HCT116 (cell line): ENCODE data around the gene KNOP1.

Experiments
- CEBPB ChIP-seq: IDR thresholded peaks from 2 replicates; pipeline ENCODE4 v1.6.1; 2012; ENCODE audit warnings: low read depth
- CTCF ChIP-seq, 3 experiments: fragments of 200-600 bp in 1 of 3; sonication (generic) in 1 of 3; IDR thresholded peaks in 2 of 3; conservative IDR thresholded peaks in 1 of 3; 2 replicates each; pipeline ENCODE4 v1.5.1; 2012 to 2017; ENCODE audit warnings: low read depth in 2 of 3, low read length in 2 of 3, antibody characterized with exemption in 1 of 3, borderline replicate concordance in 1 of 3, control low read depth in 1 of 3, mild to moderate bottlenecking in 1 of 3, mixed read lengths in 1 of 3, mixed run types in 1 of 3, moderate library complexity in 1 of 3; ENCODE audit not compliant: insufficient read depth in 1 of 3
- EZH2phosphoT487 ChIP-seq: fragments of 200-600 bp; IDR thresholded peaks from 2 replicates; pipeline ENCODE4 v1.6.1; 2018; ENCODE audit warnings: antibody characterized with exemption, borderline replicate concordance
- POLR2A ChIP-seq: IDR thresholded peaks from 2 replicates; pipeline ENCODE4 v1.7.0; 2011; ENCODE audit warnings: borderline replicate concordance; ENCODE audit not compliant: insufficient read depth, insufficient read length; ENCODE audit errors: extremely low read depth
- RAD21 ChIP-seq: IDR thresholded peaks from 2 replicates; pipeline ENCODE4 v1.6.1; 2012; ENCODE audit warnings: low read depth, mild to moderate bottlenecking
- REST ChIP-seq: IDR thresholded peaks from 2 replicates; pipeline ENCODE4 v1.6.1; 2012; ENCODE audit warnings: low read depth
- SIN3A ChIP-seq: IDR thresholded peaks from 2 replicates; pipeline ENCODE4 v1.6.1; 2012; ENCODE audit warnings: low read depth
- SP1 ChIP-seq: IDR thresholded peaks from 2 replicates; pipeline ENCODE4 v1.6.1; 2012; ENCODE audit warnings: low read depth
- TCF7L2 ChIP-seq: IDR thresholded peaks from 2 replicates; pipeline ENCODE4 v1.7.0; 2011; ENCODE audit warnings: borderline replicate concordance, inconsistent platforms; ENCODE audit not compliant: insufficient read depth, insufficient read length; ENCODE audit errors: extremely low read depth
- YY1 ChIP-seq: IDR thresholded peaks from 2 replicates; pipeline ENCODE4 v1.6.1; 2011; ENCODE audit warnings: low read length, low read depth, moderate library complexity, mild to moderate bottlenecking; ENCODE audit not compliant: insufficient replicate concordance; ENCODE audit errors: extremely low read depth
- TF ChIP-seq, protein P1 (sequence below): IDR thresholded peaks from 2 replicates; pipeline ENCODE4 v1.6.1; 2012

DNA sequence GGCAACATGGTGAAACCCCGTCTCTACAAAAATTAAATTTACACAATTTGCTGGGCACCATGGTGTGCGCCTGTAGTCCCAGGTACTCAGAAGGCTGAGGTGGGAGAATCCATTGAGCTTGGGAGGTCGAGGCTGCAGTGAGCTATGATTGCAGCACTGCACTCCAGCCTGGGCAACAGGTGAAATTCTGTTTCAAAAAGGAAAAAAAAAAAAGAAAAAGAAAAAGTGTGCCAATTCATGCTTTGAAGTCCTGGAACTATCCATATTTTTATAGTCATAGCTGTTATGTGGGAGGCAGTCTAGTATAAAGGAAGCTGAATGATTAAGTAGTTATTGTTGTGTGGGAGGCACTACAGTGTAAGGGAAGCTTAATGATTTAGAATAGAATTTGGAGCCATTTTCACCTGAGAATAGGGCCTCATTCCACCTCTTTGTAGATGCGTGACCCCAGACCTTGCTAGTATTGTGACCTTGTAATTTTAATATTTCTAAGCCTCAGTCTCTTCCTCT lies 31.6 kb upstream of the KNOP1 start:
- no peak for TF ChIP-seq SP1
- no peak for TF ChIP-seq POLR2A
- no peak for TF ChIP-seq CTCF (IDR thresholded peaks at IDR 0.05 in 2 of 3, conservative IDR thresholded peaks at IDR 0.05 in 1 of 3; ENCODE audit: borderline replicate concordance in 1 of 3, insufficient read depth in 1 of 3, low read depth in 2 of 3, low read length in 2 of 3)
- no peak for TF ChIP-seq YY1
- TF ChIP-seq EZH2phosphoT487, result no peak
- no peak for TF ChIP-seq REST
- no peak for TF ChIP-seq SIN3A
- TF ChIP-seq, protein P1, sequence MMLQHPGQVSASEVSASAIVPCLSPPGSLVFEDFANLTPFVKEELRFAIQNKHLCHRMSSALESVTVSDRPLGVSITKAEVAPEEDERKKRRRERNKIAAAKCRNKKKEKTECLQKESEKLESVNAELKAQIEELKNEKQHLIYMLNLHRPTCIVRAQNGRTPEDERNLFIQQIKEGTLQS, result no peak
- TF ChIP-seq CEBPB, result no peak
- no peak for TF ChIP-seq TCF7L2
- TF ChIP-seq RAD21, result no peak
